H1 (cell line): Measurements from ENCODE around the gene EPS8. TPM values are rescaled to one million over a fixed set of nuclear protein-coding genes. Genes with fewer than 3 reads are reported as not detected.

ENCODE experiments used
- CHD7 ChIP-seq: fragments of 300-600 bp; sonication (generic); IDR thresholded peaks from 2 replicates; pipeline ENCODE4 v1.7.1; 2012; ENCODE audit warnings: low read length, moderate library complexity, mild to moderate bottlenecking, inconsistent platforms; ENCODE audit not compliant: insufficient replicate concordance
- NRF1 ChIP-seq: IDR thresholded peaks from 2 replicates; pipeline ENCODE4 v1.6.1; 2011; ENCODE audit warnings: mild to moderate bottlenecking, low read depth, low read length, improper control_type of control experiment
- POU5F1 ChIP-seq: IDR thresholded peaks from 2 replicates; pipeline ENCODE4 v1.6.1; 2011; ENCODE audit warnings: low read depth, mild to moderate bottlenecking, low read length, moderate library complexity
- TCF12 ChIP-seq: IDR thresholded peaks from 2 replicates; pipeline ENCODE4 v1.6.1; 2011; ENCODE audit warnings: low read depth, mild to moderate bottlenecking, low read length
- polyA plus RNA-seq, 7 experiments: library from polyadenylated mRNA; depleted of rRNA in 3 of 7; stranded (reverse) in 5 of 7; unstranded in 2 of 7; fragments of >200 nt in 5 of 7; fragments of 200-250 nt in 2 of 7; gene quantifications; 1 replicate in 5 of 7; 2 replicates in 1 of 7; 4 replicates in 1 of 7; pipeline versions ENCODE4 v1.2.1 to v1.2.3, GENCODE V29; 2011 to 2013; ENCODE audit warnings: missing spikeins in 2 of 7, mixed read lengths in 2 of 7
- total RNA-seq: library from RNA; stranded (reverse); fragmentation: NEBNext Ultra II Directional; extraction: Animal tissue kit (Norgen Biotek cat#: 25700); gene quantifications from 2 replicates; pipeline ENCODE4 v1.2.1, GENCODE V29; 2021

EPS8 gene
- total and polyA plus RNA-seq, 2 of the 8 experiments (the other 6 are each of a cell fraction or from before 2014, with no cell fraction given) = 3.0 to 4.6 TPM

- TF ChIP-seq CHD7 (no peak), NRF1 (no peak), TCF12 (no peak), POU5F1 (no peak)
Observed at GRCh38 chr12:15613981-15614380, 175.2 kb downstream of the EPS8 start (continued).
